HFFc6 (cell line): ENCODE data around the gene ARL10. TPM values are rescaled to one million over a fixed set of nuclear protein-coding genes. Genes with fewer than 3 reads are reported as not detected.
A peak's percentile ranks its signal among the peaks of the same experiment; 100 is the strongest.

Experiments used
- DNase-seq: peaks from one replicate; pipeline ENCODE4 v3.0.0-alpha.2; 2018
- H3K27ac Mint-ChIP-seq: 2 replicates; pipeline ENCODE4 v1.8.0; 2020; ENCODE audit warnings: mild to moderate bottlenecking, mixed read lengths
- H3K27me3 Mint-ChIP-seq: 2 replicates; pipeline ENCODE4 v1.8.0; 2021; ENCODE audit warnings: mild to moderate bottlenecking, moderate library complexity, mixed read lengths; ENCODE audit not compliant: insufficient read depth
- H3K36me3 Mint-ChIP-seq: 2 replicates; pipeline ENCODE4 v1.8.0; 2021; ENCODE audit warnings: low read depth, mixed read lengths
- H3K4me1 Mint-ChIP-seq: 2 replicates; pipeline ENCODE4 v1.8.0; 2020; ENCODE audit warnings: low read depth, mixed read lengths
- H3K4me3 Mint-ChIP-seq: 2 replicates; pipeline ENCODE4 v1.8.0; 2020; ENCODE audit warnings: mild to moderate bottlenecking, moderate library complexity, mixed read lengths
- H3K9me3 Mint-ChIP-seq: 2 replicates; pipeline ENCODE4 v1.8.0; 2020; ENCODE audit warnings: mild to moderate bottlenecking, mixed read lengths
- CTCF ChIP-seq: fragments of 200-600 bp; sonication (generic); IDR thresholded peaks from 2 replicates; pipeline ENCODE4 v1.5.0; 2021; ENCODE audit warnings: antibody characterized with exemption, mild to moderate bottlenecking
- long read RNA-seq: library from polyadenylated mRNA; unstranded; transcript quantifications from one replicate; pipeline ENCODE4 v2.0.0, GENCODE V29; 2019
- total RNA-seq, 6 experiments: library from RNA; stranded (reverse); fragmentation: NEBNext Ultra II Directional; extraction: Animal tissue kit (Norgen Biotek cat#: 25700); gene quantifications; 2 replicates in 1 of 6; 3 replicates in 5 of 6; pipeline ENCODE4 v1.2.3, GENCODE V29; 2021

Gene ARL10
- 1 to 10 TPM; 6.6 to 8.9 (median 8.0) TPM for total RNA-seq
- long read RNA-seq, full-length matches to known transcripts, result 2 of 5 reads
- long read RNA-seq, partial matches to known transcripts, result 2 of 5 reads
- long read RNA-seq, other reads (novel, unspliced or antisense), result 1 of 5 reads

- Mint-ChIP-seq H3K27me3 (peaks cover 6% of the 10 kb centered on the region), H3K9me3 (no peaks in the 10 kb centered on the region), H3K4me1 (peaks cover 25% of the 10 kb centered on the region), H3K4me3 (peak within 1 kb of the TSS; percentile 78), H3K36me3 (peaks cover 9% of the 10 kb centered on the region), H3K27ac (peak within 1 kb of the TSS; percentile 59)
- DNase-seq, result no peak
- TF ChIP-seq CTCF, result no peak; the same call in 1 of the 2 replicates
Measured at GRCh38 chr5:176365351-176366231, at the start of gene ARL10. Gene ARL10, plus strand, starts transcription at chr5:176365487. Its CDS starts 77 bp downstream, at chr5:176365564.

- Mint-ChIP-seq H3K27ac (no peak overlapping the region), H3K27me3 (no peaks in the 10 kb centered on the region), H3K4me1 (no peaks in the 10 kb centered on the region), H3K36me3 (peaks cover 10% of the 10 kb centered on the region; the same call in 1 of the 2 replicates), H3K4me3 (no peak overlapping the region), H3K9me3 (no peaks in the 10 kb centered on the region)
- no peak for TF ChIP-seq CTCF
- no peak for DNase-seq
Measured at GRCh38 chr5:176317534-176318374, 47.5 kb upstream of the ARL10 start.

DNA sequence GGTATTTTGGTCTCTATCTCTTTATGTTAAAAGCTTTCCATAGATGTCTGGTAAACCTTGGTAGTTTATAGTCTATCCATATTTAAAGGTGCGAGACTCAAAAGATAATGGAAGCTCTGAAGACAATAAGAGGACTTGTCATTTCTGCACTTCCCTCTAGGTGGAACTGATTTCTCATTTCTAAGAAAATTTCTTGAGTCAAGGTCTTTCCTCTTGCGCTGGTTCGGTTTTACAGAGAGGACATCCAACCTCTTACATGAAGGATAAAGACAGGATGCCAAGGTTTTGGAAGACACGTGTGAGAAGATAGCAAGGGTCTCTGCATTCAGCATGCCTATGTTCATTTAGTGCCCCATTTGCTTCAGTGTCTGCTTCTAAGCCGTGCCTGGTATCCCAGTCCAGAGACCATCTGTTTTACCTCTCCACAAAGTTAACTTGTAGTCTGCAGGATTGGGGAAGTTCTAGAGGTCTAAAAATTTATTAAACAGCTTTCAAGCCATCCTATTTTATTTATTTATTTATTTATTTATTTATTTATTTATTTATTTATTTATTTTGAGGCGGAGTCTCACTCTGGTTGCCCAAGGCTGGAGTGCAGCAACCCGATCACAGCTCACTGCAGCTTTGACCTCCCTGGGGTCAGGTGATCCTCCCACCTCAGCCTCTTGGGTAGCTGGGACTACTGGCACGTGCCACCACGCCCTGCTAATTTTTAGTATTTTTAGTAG is 45.3 kb upstream of the ARL10 start:
- TF ChIP-seq CTCF, result peak; percentile 29
- Mint-ChIP-seq H3K9me3 (no peaks in the 10 kb centered on the region), H3K27me3 (no peaks in the 10 kb centered on the region), H3K27ac (no peak overlapping the region), H3K4me1 (no peaks in the 10 kb centered on the region), H3K4me3 (no peak overlapping the region), H3K36me3 (0 out of 2 replicates have a peak, but pooled peaks cover 5% of the 10 kb centered on the region)
- no peak for DNase-seq

GRCh38 chr5:176320577-176320976 is 44.7 kb upstream of the ARL10 start:
- Mint-ChIP-seq H3K27ac (no peak overlapping the region), H3K36me3 (no peaks in the 10 kb centered on the region), H3K4me3 (no peak overlapping the region), H3K4me1 (no peaks in the 10 kb centered on the region), H3K27me3 (no peaks in the 10 kb centered on the region), H3K9me3 (no peaks in the 10 kb centered on the region)
- TF ChIP-seq CTCF, result no peak
- no peak for DNase-seq
